Liver (tissue), 9 donors: ENCODE measurements around the gene PRCC. TPM values are rescaled to one million over a fixed set of nuclear protein-coding genes. Genes with fewer than 3 reads are reported as not detected.

Experiments
- DNase-seq: peaks from one replicate; pipeline ENCODE4 v3.0.0-alpha.2; 2017; ENCODE audit warnings: low spot score
- H3K27ac ChIP-seq, 2 donors: one replicate each; pipeline ENCODE4 v1.7.0; 2013; ENCODE audit warnings: inconsistent platforms in 2 of 2, low read length in 2 of 2, control low read depth in 1 of 2, low read depth in 1 of 2, mild to moderate bottlenecking in 1 of 2
- H3K27me3 ChIP-seq, 4 donors: one replicate each; pipeline versions ENCODE4 v1.6.1 to v1.7.0; 2013; ENCODE audit warnings: low read length in 3 of 4, inconsistent platforms in 1 of 4, mild to moderate bottlenecking in 1 of 4, moderate library complexity in 1 of 4; ENCODE audit not compliant: control insufficient read depth in 4 of 4, insufficient read depth in 4 of 4
- H3K36me3 ChIP-seq, 4 donors: one replicate each; pipeline versions ENCODE4 v1.6.1 to v1.7.0; 2013; ENCODE audit warnings: low read length in 3 of 4, mild to moderate bottlenecking in 3 of 4, low read depth in 1 of 4, moderate library complexity in 1 of 4; ENCODE audit not compliant: control insufficient read depth in 4 of 4, insufficient read depth in 3 of 4
- H3K4me1 ChIP-seq, 4 donors: one replicate each; pipeline versions ENCODE4 v1.6.1 to v1.7.0; 2013; ENCODE audit warnings: low read length in 3 of 4, mild to moderate bottlenecking in 3 of 4, moderate library complexity in 1 of 4; ENCODE audit not compliant: control insufficient read depth in 4 of 4, insufficient read depth in 4 of 4
- H3K4me3 ChIP-seq, 3 donors: one replicate each; pipeline versions ENCODE4 v1.6.1 to v1.7.0; 2013; ENCODE audit warnings: low read length in 3 of 3, control low read depth in 1 of 3, low read depth in 1 of 3, mild to moderate bottlenecking in 1 of 3
- H3K9ac ChIP-seq, 2 donors: one replicate each; pipeline ENCODE4 v1.7.0; 2013; ENCODE audit warnings: low read length in 2 of 2, mild to moderate bottlenecking in 2 of 2, moderate library complexity in 2 of 2, control low read depth in 1 of 2, low read depth in 1 of 2
- H3K9me3 ChIP-seq, 4 donors: one replicate each; pipeline versions ENCODE4 v1.6.1 to v1.7.0; 2013; ENCODE audit warnings: low read length in 3 of 4; ENCODE audit not compliant: control insufficient read depth in 4 of 4
- FOXA1 ChIP-seq: IDR thresholded peaks from 2 replicates; pipeline ENCODE4 v1.6.1; 2016; ENCODE audit warnings: antibody characterized with exemption
- FOXA2 ChIP-seq: IDR thresholded peaks from 2 replicates; pipeline ENCODE4 v1.6.1; 2016; ENCODE audit warnings: antibody characterized with exemption
- GABPA ChIP-seq, 2 donors: IDR thresholded peaks in 1 of 2; conservative IDR thresholded peaks in 1 of 2; 2 replicates each; pipeline ENCODE4 v1.6.1; 2016; ENCODE audit warnings: antibody characterized with exemption in 2 of 2, mild to moderate bottlenecking in 1 of 2, moderate library complexity in 1 of 2
- RAD21 ChIP-seq, 2 donors: IDR thresholded peaks; 2 replicates each; pipeline ENCODE4 v1.6.1; 2016; ENCODE audit warnings: antibody characterized with exemption in 2 of 2, mild to moderate bottlenecking in 2 of 2
- REST ChIP-seq: IDR thresholded peaks from 2 replicates; pipeline ENCODE4 v1.6.1; 2016; ENCODE audit warnings: antibody characterized with exemption, mild to moderate bottlenecking
- RXRA ChIP-seq, 2 donors: IDR thresholded peaks; 2 replicates each; pipeline ENCODE4 v1.6.1; 2017 to 2018; ENCODE audit warnings: antibody characterized with exemption in 2 of 2, mild to moderate bottlenecking in 1 of 2
- TAF1 ChIP-seq: conservative IDR thresholded peaks from 2 replicates; pipeline ENCODE4 v1.6.1; 2016; ENCODE audit warnings: antibody characterized with exemption, mild to moderate bottlenecking
- WGBS: extraction: QIAGEN DNeasy Blood & Tissue Kit; methylation state at CpG from one replicate; pipeline ENCODE4 v1.1.7; 2013; 5-methylcytosine and 5-hydroxymethylcytosine counted together
- polyA plus RNA-seq, 2 donors: library from polyadenylated mRNA; stranded (reverse) in 1 of 2; unstranded in 1 of 2; fragments of 200-250 nt in 1 of 2; fragments of >200 nt in 1 of 2; fragmentation: Nextera tagmentation in 1 of 2; extraction: Ambion mirVana in 1 of 2; gene quantifications; one replicate each; pipeline versions ENCODE4 v1.2.1 to v1.2.3, GENCODE V29; 2013 to 2015
- total RNA-seq, 2 donors: library from RNA; depleted of rRNA; stranded (reverse); fragments of >200 nt; gene quantifications; one replicate each; pipeline ENCODE4 v1.2.3, GENCODE V29; 2014
- TF ChIP-seq, protein P1 (sequence below): fragments of 150-350 bp; IDR thresholded peaks from 2 replicates; pipeline ENCODE4 v1.5.1; 2017; ENCODE audit warnings: improper control_type of control experiment, low read depth, low read length; ENCODE audit not compliant: missing input control
- TF ChIP-seq, protein P2 (sequence below): IDR thresholded peaks from 2 replicates; pipeline ENCODE4 v1.6.1; 2016; ENCODE audit warnings: antibody characterized with exemption
- donor health status: healthy.
- donor health status: healthy.
- donor health status: healthy.
- donor health status: healthy.
- donor health status: healthy.

The PRCC gene
- total and polyA plus RNA-seq, 4 donors = 8.8 to 19.3 (median 14.3) TPM

GRCh38 chr1:156805766-156806511 lies 38.6 kb downstream of the PRCC start:
- no peak overlapping the region for H3K4me3 ChIP-seq
- no peak for DNase-seq
- no peak overlapping the region for H3K27ac ChIP-seq
- TF ChIP-seq RXRA (IDR thresholded peaks at IDR 0.05) = no peak
- TF ChIP-seq FOXA1 = no peak
- TF ChIP-seq REST = no peak
- TF ChIP-seq, protein P1, sequence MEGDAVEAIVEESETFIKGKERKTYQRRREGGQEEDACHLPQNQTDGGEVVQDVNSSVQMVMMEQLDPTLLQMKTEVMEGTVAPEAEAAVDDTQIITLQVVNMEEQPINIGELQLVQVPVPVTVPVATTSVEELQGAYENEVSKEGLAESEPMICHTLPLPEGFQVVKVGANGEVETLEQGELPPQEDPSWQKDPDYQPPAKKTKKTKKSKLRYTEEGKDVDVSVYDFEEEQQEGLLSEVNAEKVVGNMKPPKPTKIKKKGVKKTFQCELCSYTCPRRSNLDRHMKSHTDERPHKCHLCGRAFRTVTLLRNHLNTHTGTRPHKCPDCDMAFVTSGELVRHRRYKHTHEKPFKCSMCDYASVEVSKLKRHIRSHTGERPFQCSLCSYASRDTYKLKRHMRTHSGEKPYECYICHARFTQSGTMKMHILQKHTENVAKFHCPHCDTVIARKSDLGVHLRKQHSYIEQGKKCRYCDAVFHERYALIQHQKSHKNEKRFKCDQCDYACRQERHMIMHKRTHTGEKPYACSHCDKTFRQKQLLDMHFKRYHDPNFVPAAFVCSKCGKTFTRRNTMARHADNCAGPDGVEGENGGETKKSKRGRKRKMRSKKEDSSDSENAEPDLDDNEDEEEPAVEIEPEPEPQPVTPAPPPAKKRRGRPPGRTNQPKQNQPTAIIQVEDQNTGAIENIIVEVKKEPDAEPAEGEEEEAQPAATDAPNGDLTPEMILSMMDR = no peak
- no peak for TF ChIP-seq FOXA2
- TF ChIP-seq, protein P2, sequence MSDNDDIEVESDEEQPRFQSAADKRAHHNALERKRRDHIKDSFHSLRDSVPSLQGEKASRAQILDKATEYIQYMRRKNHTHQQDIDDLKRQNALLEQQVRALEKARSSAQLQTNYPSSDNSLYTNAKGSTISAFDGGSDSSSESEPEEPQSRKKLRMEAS = no peak
- TF ChIP-seq GABPA (IDR thresholded peaks at IDR 0.05 in 1 of 2, conservative IDR thresholded peaks at IDR 0.05 in 1 of 2) = no peak
- TF ChIP-seq TAF1 = no peak
- TF ChIP-seq RAD21 (IDR thresholded peaks at IDR 0.05) = no peak
- no peaks in the 10 kb centered on the region for H3K9me3 ChIP-seq
- H3K9ac ChIP-seq = no peak overlapping the region
- H3K27me3 ChIP-seq = no peaks in the 10 kb centered on the region
- peaks cover 0 to 8% (median 5%) of the 10 kb centered on the region in 4 donors for H3K36me3 ChIP-seq
- peaks cover 0 to 5% (median 0%) of the 10 kb centered on the region in 4 donors for H3K4me1 ChIP-seq
- 94% methylated on average over 3 of the region's 3 CpGs for WGBS

DNA sequence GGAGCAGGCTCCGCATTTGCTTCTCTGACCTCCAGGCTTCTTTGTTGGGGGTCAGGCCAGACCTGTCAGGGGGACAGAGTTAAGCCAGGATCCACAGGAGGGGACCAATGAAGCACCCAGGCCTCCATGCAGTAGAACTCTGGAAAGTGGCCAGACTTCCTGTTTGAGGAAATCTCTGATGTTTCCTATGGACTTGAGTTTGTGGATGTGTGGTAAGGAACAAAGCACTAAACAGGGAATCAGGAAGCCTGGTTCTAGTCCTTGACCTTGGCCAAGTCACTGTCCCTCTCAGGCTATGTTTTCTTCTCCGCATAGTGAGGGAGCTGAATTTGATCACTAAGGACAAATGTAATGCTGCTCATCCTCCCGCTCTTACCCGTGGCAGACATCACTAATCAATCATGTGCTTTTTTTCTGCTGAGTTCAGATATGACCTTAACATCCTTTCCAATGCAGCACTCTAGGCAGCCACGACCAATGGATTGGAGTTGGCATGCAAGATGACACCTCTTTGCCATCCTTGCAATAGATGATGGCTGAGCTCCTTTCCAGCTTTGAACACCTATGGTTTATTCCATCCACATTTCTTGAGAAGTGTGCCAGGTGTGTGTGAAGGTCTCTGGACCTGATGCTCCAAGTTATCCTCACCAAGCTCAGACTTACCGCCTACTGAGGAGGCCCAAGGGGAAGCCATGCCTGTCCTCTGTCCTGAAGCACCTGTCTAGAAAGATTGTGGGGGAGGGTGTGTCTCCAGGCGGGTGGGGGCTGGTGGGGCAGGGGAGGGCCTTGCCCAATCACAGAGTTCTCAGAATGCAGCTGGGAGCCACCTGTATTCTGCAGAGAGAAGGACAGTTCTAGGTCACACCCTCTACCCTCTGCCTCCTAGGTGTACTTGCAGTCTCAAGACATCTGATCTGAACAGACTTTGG lies 39.4 kb downstream of the PRCC start:
- Histone ChIP-seq H3K4me1 (peaks cover 0 to 5% (median 0%) of the 10 kb centered on the region in 4 donors), H3K27ac (no peak overlapping the region), H3K4me3 (no peak overlapping the region), H3K9ac (no peak overlapping the region), H3K36me3 (peaks cover 0 to 1% (median 0%) of the 10 kb centered on the region in 4 donors), H3K27me3 (no peaks in the 10 kb centered on the region), H3K9me3 (no peaks in the 10 kb centered on the region)
- no peak for DNase-seq
- WGBS = 81% methylated on average over 7 of the region's 7 CpGs
- TF ChIP-seq REST = no peak
